ENCODE results near the gene FNBP1. TPM values are rescaled to one million over a fixed set of nuclear protein-coding genes. Genes with fewer than 3 reads are reported as not detected.

The FNBP1 gene
- total RNA-seq, 1 donor from 2014 or later: 34.9 TPM

- H3K4me2 ChIP-seq: no peak overlapping the region
- H3K9me3 ChIP-seq (ENCODE audit: low read depth): no peaks in the 10 kb centered on the region
- no peaks in the 10 kb centered on the region for H3F3A ChIP-seq (ENCODE audit: low read depth)
- no peak overlapping the region for H3K4me3 Mint-ChIP-seq
- peaks cover 3% of the 10 kb centered on the region for H3K27me3 Mint-ChIP-seq (ENCODE audit: insufficient read depth, low read depth)
- H3K27ac ChIP-seq: no peak overlapping the region
- H3K4me1 ChIP-seq: peaks cover 3% of the 10 kb centered on the region
- H3K4me3 ChIP-seq: no peak overlapping the region
- H4K20me1 ChIP-seq (ENCODE audit: low read depth): no peaks in the 10 kb centered on the region
- no peaks in the 10 kb centered on the region for H3K79me2 ChIP-seq (ENCODE audit: low read depth)
- no peak overlapping the region for H3K27ac Mint-ChIP-seq
- TF ChIP-seq CTCF (IDR thresholded peaks at IDR 0.05): no peak
- TF ChIP-seq EZH2 (IDR thresholded peaks at IDR 0.05): no peak
- no peak for TF ChIP-seq EZH2phosphoT487 (IDR thresholded peaks at IDR 0.05)
- H3K9me3 Mint-ChIP-seq: no peaks in the 10 kb centered on the region
- no peaks in the 10 kb centered on the region for H3K36me3 ChIP-seq
- peaks cover 16% of the 10 kb centered on the region for H3K36me3 Mint-ChIP-seq
- no peak overlapping the region for H2AFZ ChIP-seq (replicated peaks)
- peaks cover 16% of the 10 kb centered on the region for H3K4me1 Mint-ChIP-seq
- H3K9ac ChIP-seq: no peak overlapping the region
- H3K27me3 ChIP-seq: no peaks in the 10 kb centered on the region
- DNase-seq (ENCODE audit: low spot score): no peak
Observed at GRCh38 chr9:129909851-129910250, 133.1 kb downstream of the FNBP1 start.

GRCh38 chr9:129908906-129909305, 134.1 kb downstream of the FNBP1 start:
- peaks cover 18% of the 10 kb centered on the region for H3K36me3 Mint-ChIP-seq
- H3K27me3 ChIP-seq: no peaks in the 10 kb centered on the region
- H3K9ac ChIP-seq: no peak overlapping the region
- H3K4me3 Mint-ChIP-seq: no peak overlapping the region
- peak overlapping the region; percentile 50 for H3K27ac Mint-ChIP-seq
- no peak overlapping the region for H2AFZ ChIP-seq (replicated peaks)
- H3F3A ChIP-seq (ENCODE audit: low read depth): no peaks in the 10 kb centered on the region
- H4K20me1 ChIP-seq (ENCODE audit: low read depth): no peaks in the 10 kb centered on the region
- no peak overlapping the region for H3K4me2 ChIP-seq
- H3K27ac ChIP-seq: no peak overlapping the region
- peaks cover 3% of the 10 kb centered on the region for H3K4me1 ChIP-seq
- H3K4me3 ChIP-seq: no peak overlapping the region
- H3K4me1 Mint-ChIP-seq: peaks cover 16% of the 10 kb centered on the region
- peaks cover 3% of the 10 kb centered on the region for H3K27me3 Mint-ChIP-seq (ENCODE audit: insufficient read depth, low read depth)
- H3K79me2 ChIP-seq (ENCODE audit: low read depth): no peaks in the 10 kb centered on the region
- no peak for DNase-seq (ENCODE audit: low spot score)
- no peaks in the 10 kb centered on the region for H3K9me3 ChIP-seq (ENCODE audit: low read depth)
- TF ChIP-seq CTCF (IDR thresholded peaks at IDR 0.05): no peak
- TF ChIP-seq EZH2 (IDR thresholded peaks at IDR 0.05): no peak
- no peak for TF ChIP-seq EZH2phosphoT487 (IDR thresholded peaks at IDR 0.05)
- no peaks in the 10 kb centered on the region for H3K9me3 Mint-ChIP-seq
- H3K36me3 ChIP-seq: no peaks in the 10 kb centered on the region

- peaks cover 4% of the 10 kb centered on the region for H3K27me3 Mint-ChIP-seq (ENCODE audit: insufficient read depth, low read depth)
- H3K79me2 ChIP-seq (ENCODE audit: low read depth): no peaks in the 10 kb centered on the region
- no peak for TF ChIP-seq CTCF (IDR thresholded peaks at IDR 0.05)
- H3K9me3 ChIP-seq (ENCODE audit: low read depth): no peaks in the 10 kb centered on the region
- H3K4me2 ChIP-seq: no peak overlapping the region
- no peak overlapping the region for H3K9ac ChIP-seq
- no peaks in the 10 kb centered on the region for H3F3A ChIP-seq (ENCODE audit: low read depth)
- DNase-seq (ENCODE audit: low spot score): no peak
- H3K36me3 ChIP-seq: no peaks in the 10 kb centered on the region
- H3K4me1 Mint-ChIP-seq: peaks cover 16% of the 10 kb centered on the region
- H3K27ac Mint-ChIP-seq: peak overlapping the region; percentile 4
- no peak overlapping the region for H2AFZ ChIP-seq (replicated peaks)
- no peak overlapping the region for H3K27ac ChIP-seq
- peaks cover 3% of the 10 kb centered on the region for H3K4me1 ChIP-seq
- H3K4me3 ChIP-seq: no peak overlapping the region
- peaks cover 18% of the 10 kb centered on the region for H3K36me3 Mint-ChIP-seq
- H3K27me3 ChIP-seq: no peaks in the 10 kb centered on the region
- no peak overlapping the region for H3K4me3 Mint-ChIP-seq
- no peaks in the 10 kb centered on the region for H4K20me1 ChIP-seq (ENCODE audit: low read depth)
- H3K9me3 Mint-ChIP-seq: no peaks in the 10 kb centered on the region
Observed at GRCh38 chr9:129907201-129907600, 135.8 kb downstream of the FNBP1 start.
